HG02885 (cell line): Measurements from ENCODE around the gene VARS1.

ENCODE experiments used
- ATAC-seq: cut with Tn5 transposase; IDR thresholded peaks from one replicate; pipeline ENCODE4 v1.9.1; 2021; ENCODE audit warnings: mild to moderate bottlenecking; ENCODE audit not compliant: unreplicated experiment, poor library complexity

VARS1 gene

GRCh38 chr6:31775633-31776484, 19.7 kb downstream of the VARS1 start:
- ATAC-seq, result no peak

GRCh38 chr6:31775184-31775583, 20.4 kb downstream of the VARS1 start:
- ATAC-seq, result no peak

DNA sequence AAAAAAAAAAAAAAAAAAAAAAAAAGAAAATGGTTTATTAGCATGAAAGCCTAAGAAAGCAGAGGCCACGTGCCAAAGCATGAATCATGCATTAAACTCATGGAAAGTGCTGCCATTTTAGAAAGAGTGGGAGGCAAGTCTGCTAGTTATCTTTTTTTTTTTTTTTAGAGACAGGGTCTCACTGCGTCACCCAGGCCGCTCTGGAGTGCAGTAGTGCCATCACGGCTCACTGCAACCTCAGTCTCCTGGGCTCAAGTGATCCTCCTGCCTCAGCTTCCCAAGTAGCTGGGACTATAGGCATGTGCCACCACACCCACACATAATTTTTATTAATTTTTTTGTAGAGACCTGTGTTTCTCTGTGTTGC, 23.6 kb downstream of the VARS1 start:
- no peak for ATAC-seq

DNA sequence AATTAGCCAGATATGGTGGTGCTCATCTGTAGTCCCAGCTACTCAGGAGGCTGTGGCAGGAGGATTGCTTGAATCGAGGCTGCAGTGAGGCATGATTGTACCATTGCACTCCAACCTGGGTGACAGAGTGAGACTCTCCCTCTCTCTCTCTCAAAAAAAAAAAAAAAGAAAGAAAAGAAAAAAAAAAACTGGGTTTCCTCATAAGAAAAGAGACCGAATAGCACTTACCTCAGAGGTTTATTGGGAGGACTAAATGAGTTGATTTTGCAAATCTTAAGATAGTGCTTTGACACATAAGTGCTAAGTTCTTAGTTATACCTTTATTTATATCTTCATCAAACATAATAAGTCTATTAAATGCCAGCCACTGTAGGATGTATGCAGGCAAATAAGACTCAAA, 24.7 kb downstream of the VARS1 start:
- ATAC-seq, result no peak

GRCh38 chr6:31769684-31770371, 25.7 kb downstream of the VARS1 start:
- peak; percentile 42 for ATAC-seq

DNA sequence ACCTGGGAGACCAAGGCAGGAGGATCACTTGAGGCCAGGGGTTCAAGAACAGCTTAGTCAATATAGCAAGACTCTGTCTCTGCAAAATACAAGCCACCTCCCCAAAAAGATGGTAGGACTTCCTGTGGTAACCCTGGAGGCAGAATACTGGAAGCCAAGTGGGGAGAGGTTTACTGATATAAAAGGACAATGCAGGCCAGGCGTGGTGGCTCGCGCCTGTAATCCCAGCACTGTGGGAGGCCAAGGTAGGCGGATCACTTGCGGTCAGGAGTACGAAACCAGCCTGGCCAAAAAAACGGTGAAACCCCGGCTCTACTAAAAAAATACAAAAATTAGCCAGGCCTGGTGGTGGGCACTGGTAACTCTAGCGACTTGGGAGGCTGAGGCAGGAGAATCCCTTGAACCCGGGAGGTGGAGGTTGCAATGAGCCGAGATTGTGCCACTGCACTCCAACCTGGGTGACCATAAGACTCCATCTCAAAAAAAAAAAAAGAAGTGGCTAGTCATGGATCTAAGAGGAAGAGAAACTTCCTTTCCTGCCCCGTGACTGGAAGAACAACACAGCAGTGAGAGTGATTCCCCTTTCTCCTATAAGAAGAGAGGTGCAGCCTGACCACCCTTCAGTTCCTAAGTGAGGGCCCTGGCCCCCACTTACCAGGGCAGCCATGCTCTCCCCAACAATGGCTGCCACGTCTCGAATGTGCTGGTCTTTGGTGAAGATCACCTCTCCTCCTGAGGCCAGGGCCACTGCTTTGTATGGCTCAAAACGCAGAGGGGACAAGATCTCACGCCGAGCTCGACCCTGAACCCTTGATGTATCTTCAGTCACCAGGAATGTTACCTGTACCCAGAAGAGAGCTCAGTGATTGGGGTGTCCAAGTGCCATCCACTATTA, 26.9 kb downstream of the VARS1 start:
- ATAC-seq, result no peak

DNA sequence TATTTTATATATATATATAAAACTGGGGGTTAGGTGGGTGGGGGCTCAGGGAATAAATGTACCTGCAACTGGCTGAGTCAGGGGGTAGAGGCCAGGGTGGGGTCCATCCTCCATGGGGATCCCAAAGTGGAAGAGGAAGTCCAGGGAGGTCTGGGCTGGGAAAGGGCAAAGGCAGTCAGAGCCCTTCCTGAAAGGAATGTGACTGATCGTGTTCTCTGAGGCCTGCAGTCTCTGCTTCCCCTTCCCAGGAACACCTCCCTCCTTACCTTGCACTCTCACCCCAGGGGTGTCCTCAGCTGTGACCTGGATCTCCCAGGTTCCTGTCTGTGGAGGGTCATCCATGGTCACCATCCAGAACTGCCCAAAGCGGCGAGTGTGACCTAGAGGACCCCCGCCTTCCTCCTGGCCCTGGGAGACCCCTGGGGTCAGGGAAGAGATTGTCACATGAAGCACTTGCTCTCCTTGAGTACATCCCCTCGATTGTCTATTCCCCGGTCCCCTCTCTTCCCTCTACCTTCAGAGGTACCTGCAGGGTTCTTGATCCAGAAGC, 28.4 kb downstream of the VARS1 start:
- no peak for ATAC-seq

DNA sequence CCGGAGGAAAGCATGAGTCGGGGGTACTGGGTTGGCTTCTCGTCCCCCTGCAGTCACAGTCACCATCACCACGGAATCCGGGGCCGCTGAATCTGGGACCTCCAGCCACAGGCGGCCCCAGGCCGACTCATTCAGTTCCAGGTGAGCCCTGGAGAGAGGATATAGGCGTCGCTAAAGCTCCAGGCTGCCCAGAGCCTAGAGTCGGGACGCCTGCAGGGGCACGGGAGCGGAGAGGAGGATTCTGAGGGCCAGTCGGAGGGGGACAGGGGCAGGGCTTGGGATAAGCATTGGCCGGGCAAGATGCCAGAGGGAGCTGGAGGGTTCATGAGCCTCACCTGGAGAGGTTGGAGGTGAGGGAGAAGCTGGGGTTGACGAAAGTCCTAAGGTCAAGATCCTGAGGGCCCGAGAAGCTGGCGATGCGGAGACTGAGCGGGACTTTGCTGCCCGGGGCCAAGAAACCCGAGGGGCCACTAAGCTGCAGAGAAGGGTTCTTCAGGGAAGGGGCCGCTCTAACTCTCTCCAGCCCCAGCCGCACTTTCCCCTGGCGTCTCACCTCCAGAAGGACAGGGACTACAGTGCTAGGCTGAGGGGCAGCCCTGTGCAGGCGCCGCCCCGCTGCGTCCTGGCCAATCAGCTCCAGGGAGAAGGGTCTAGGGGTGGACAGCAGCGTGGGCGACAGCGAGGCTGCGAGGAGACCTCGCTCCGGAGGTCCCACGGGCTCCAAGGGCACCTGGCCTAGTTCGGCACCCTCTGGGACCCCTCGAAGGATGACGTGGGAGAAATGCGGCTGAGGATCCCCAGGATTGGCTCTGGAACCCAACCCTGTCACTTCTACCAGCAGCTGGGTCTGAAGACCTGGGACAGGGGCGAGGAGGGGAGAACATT, 29.4 kb downstream of the VARS1 start:
- no peak for ATAC-seq

GRCh38 chr6:31765559-31765909, 30.0 kb downstream of the VARS1 start:
- no peak for ATAC-seq

DNA sequence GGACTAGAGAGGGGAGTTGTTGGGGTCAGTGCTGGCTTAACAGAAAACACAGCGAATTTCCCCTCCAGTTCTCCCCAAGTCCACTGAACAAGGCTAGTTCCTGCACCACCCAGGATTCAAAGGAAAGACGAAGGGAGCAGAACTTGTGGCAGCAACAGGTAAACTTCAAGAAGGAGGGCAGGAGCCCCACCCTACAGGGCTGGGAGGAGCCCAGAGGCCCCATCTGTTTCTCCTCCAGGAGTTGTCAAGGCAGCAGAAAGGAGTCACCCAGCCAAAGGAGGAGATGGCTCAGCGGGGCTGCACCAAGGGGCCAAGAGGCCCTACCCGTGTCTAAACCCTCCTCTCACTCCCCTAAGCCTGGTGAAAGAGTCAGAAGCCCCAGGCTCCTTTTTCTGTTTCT, 31.4 kb downstream of the VARS1 start:
- no peak for ATAC-seq

- no peak for ATAC-seq
Measured at GRCh38 chr6:31763619-31763940, 32.0 kb downstream of the VARS1 start.

GRCh38 chr6:31762878-31763618, 32.5 kb downstream of the VARS1 start:
- no peak for ATAC-seq

GRCh38 chr6:31762356-31762755, 33.2 kb downstream of the VARS1 start, which contains the start of gene SAPCD1:
Gene SAPCD1 (plus strand): TSS chr6:31762656. CDS start chr6:31763055, 399 bp downstream.
- no peak for ATAC-seq

- no peak for ATAC-seq
Measured at GRCh38 chr6:31761343-31761742, 34.2 kb downstream of the VARS1 start.

DNA sequence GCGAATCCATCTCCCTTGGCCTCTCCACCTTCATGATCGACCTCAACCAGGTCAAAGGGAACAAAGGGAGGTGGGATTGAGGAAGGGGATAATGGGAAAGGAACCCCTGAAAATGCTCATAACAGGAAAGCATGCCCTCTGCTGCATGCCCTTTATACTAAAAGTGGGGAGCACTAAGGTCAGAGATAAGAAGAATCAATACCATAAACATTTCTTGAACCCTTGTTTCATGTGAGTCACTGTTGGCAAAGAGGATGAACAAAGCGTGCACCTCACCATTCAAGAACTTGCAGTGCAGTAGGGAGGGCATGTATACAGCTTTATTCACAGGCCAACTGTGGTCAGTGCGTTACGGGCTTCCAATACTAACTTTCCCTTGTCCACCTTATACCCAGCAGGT, 34.8 kb downstream of the VARS1 start:
- ATAC-seq, result no peak

DNA sequence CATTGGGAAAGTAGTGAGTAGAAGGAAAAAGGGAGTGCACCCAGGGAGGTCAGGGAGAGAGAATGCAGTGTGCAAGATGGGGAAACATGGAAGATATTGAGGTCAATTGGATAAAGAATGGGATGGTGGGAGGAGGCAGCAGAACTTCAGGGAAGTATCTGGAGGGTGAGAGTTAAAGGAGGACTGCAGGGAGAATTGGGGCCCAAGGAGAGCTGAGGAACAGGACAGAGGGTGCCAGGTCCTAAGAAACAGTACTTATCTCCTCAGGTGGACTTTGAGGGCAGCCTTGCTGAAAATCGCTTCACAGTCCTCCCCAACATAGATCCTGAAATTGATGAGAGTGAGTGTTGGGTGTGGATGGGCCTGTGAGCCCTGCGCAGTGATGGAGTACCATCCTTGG, 37.3 kb downstream of the VARS1 start:
- ATAC-seq, result no peak

GRCh38 chr6:31752739-31753319, 42.7 kb downstream of the VARS1 start:
- ATAC-seq, result no peak

DNA sequence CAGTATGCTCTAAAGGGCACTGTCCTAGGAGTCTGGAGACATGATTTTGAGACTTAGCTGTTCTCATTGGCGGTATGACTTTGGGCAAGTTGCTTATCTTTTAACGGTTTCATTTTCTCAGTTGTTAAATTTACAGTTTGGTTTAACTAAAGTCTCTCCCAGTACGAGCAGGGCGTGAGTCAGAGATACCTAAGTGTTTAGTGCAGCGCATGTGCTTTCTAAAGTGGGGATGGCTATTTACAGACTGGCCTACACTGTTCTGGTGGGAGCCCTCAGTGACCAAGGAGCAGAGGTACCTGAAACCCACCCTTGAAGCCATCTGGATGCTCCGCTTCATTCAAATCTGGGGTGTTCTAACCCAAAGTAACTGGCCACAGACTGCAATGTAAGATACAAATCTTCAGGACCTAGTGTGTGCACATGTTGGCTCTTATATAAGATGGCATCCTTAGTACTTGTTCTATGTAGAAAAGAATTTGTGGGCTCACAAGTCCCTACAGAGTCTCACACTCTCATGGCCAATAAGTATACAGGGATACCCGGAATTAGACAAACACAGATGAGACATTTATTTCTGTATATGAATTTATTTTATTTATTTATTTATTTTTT, 45.0 kb downstream of the VARS1 start:
- no peak for ATAC-seq
